Testis (tissue), 3 donors: ENCODE measurements around the gene CDC42SE1. TPM values are rescaled to one million over a fixed set of nuclear protein-coding genes. Genes with fewer than 3 reads are reported as not detected.

Experiments
- DNase-seq: peaks from one replicate; pipeline ENCODE4 v3.0.0-alpha.2; 2019
- H3K27ac ChIP-seq, 2 donors: fragments of 200-600 bp; sonication (generic); one replicate each; pipeline ENCODE4 v1.5.1; 2019
- H3K27me3 ChIP-seq: fragments of 200-600 bp; sonication (generic); one replicate; pipeline ENCODE4 v1.5.1; 2019
- H3K36me3 ChIP-seq: fragments of 200-600 bp; sonication (generic); one replicate; pipeline ENCODE4 v1.5.1; 2017; ENCODE audit warnings: low read depth; ENCODE audit errors: missing control alignments
- H3K4me1 ChIP-seq: fragments of 200-600 bp; sonication (generic); one replicate; pipeline ENCODE4 v1.5.1; 2019
- H3K4me3 ChIP-seq, 2 donors: fragments of 200-600 bp; sonication (generic); one replicate each; pipeline ENCODE4 v1.5.1; 2017 to 2019
- H3K9me3 ChIP-seq: fragments of 200-600 bp; sonication (generic); one replicate; pipeline ENCODE4 v1.5.1; 2017
- POLR2A ChIP-seq: fragments of 450-650 bp; IDR thresholded peaks from one replicate; pipeline ENCODE4 v1.6.1; 2017; ENCODE audit warnings: antibody characterized with exemption, mild to moderate bottlenecking, moderate library complexity
- WGBS, 2 donors: methylation state at CpG; one replicate each; pipeline ENCODE4 v1.1.5; 2018; 5-methylcytosine and 5-hydroxymethylcytosine counted together
- intact Hi-C: fragments of 100-400 bp; cut with DNase I; formaldehyde crosslinking; loops from one replicate; pipeline ENCODE4 v1.15.1; 2023; ENCODE audit warnings: low total_unique reads
- polyA plus RNA-seq: library from polyadenylated mRNA; stranded (reverse); fragments of 350-450 nt; fragmentation: Illumina TruSeq; extraction: RNeasy Lipid Tissue Mini Kit (QIAGEN cat#74804); gene quantifications from one replicate; pipeline ENCODE4 v1.2.3, GENCODE V29; 2014; ENCODE audit warnings: low read depth, low replicate concordance; ENCODE audit not compliant: insufficient read depth
- total RNA-seq, 2 donors: library from RNA; depleted of rRNA; stranded (reverse); fragments of >200 nt; gene quantifications; one replicate each; pipeline ENCODE4 v1.2.3, GENCODE V29; 2016
- TF ChIP-seq, protein P1 (sequence below), 3 experiments: fragments of 450-650 bp in 2 of 3; fragments of 200-600 bp in 1 of 3; sonication (generic) in 1 of 3; IDR thresholded peaks; one replicate each; pipeline ENCODE4 v1.5.1; 2016 to 2019; ENCODE audit warnings: antibody characterized with exemption in 3 of 3, mild to moderate bottlenecking in 2 of 3, moderate library complexity in 1 of 3

Gene CDC42SE1
- total and polyA plus RNA-seq, 3 donors from 2014 or later, result 34.8 to 40.5 (median 36.9) TPM

DNA sequence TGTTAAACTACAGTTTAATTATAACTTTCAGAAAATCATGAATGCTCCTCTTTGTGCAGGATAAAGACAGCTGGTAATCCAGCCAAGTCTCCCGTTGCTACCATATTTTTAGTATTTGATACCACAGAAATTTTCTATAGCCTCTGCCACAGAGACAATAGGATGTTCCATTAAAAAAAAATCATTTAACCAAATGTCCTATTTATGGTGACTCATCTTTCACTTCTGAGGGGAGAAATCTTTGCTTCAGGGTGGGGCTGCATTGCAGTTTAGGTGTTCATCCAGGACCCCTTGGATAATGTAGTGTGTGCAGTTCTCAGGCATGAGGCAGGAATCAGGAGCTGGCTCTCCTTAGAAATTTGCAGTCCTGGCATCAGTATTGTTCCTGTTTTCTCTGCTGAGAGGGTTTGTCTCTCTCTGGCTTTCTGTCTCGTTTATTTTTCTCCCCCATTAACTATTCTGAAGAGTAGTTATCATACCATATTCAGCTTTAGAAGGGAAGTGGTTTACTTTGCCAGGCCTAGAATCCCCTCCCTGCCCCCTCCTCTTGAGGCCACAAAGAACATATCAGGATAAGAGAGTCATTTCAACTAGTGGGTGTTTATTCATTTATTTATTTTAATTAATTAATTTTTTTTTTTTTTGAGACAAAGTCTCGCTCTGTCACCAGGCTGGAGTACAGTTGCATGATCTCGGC is 48.1 kb downstream of the CDC42SE1 start:
- no peaks in the 10 kb centered on the region for H3K36me3 ChIP-seq
- H3K27ac ChIP-seq, result peak overlapping the region in 1 of 2 donors; percentile 64
- H3K9me3 ChIP-seq, result no peaks in the 10 kb centered on the region
- H3K4me1 ChIP-seq, result peaks cover 33% of the 10 kb centered on the region
- DNase-seq, result no peak
- H3K27me3 ChIP-seq, result no peaks in the 10 kb centered on the region
- WGBS, 2 donors, result 62 to 66% methylated on average over 4 of the region's 4 CpGs
- intact Hi-C loops, result no loop called here
- TF ChIP-seq POLR2A, result no peak
- TF ChIP-seq, protein P1, sequence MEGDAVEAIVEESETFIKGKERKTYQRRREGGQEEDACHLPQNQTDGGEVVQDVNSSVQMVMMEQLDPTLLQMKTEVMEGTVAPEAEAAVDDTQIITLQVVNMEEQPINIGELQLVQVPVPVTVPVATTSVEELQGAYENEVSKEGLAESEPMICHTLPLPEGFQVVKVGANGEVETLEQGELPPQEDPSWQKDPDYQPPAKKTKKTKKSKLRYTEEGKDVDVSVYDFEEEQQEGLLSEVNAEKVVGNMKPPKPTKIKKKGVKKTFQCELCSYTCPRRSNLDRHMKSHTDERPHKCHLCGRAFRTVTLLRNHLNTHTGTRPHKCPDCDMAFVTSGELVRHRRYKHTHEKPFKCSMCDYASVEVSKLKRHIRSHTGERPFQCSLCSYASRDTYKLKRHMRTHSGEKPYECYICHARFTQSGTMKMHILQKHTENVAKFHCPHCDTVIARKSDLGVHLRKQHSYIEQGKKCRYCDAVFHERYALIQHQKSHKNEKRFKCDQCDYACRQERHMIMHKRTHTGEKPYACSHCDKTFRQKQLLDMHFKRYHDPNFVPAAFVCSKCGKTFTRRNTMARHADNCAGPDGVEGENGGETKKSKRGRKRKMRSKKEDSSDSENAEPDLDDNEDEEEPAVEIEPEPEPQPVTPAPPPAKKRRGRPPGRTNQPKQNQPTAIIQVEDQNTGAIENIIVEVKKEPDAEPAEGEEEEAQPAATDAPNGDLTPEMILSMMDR (IDR thresholded peaks at IDR 0.05), result no peak
- H3K4me3 ChIP-seq, result no peak overlapping the region

DNA sequence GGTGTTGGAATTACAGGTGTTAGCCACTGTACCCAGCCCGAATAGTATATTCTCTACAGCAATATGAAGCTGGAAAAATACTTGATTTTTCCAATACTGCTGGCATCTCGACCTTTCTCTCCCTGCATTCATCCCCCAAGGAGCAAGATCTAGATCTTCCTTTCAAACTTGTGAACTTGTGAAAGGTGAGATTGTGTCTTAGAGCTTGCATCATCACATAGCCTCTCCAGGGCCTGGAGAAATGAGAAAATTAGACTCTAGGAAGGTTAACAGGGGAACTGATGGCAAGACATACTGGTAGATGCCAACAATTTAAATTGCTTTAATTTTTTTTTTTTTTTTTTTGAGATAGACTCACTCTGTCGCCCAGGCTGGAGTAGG is 49.1 kb downstream of the CDC42SE1 start:
- intact Hi-C loops, result no loop called here
- no peak for TF ChIP-seq POLR2A
- TF ChIP-seq, protein P1 (IDR thresholded peaks at IDR 0.05), result no peak
- Histone ChIP-seq H3K9me3 (no peaks in the 10 kb centered on the region), H3K36me3 (no peaks in the 10 kb centered on the region), H3K27me3 (no peaks in the 10 kb centered on the region), H3K4me1 (peaks cover 33% of the 10 kb centered on the region), H3K27ac (no peak overlapping the region), H3K4me3 (no peak overlapping the region)
- 84 to 94% methylated on average over 3 of the region's 3 CpGs for WGBS, 2 donors
- DNase-seq, result no peak

DNA sequence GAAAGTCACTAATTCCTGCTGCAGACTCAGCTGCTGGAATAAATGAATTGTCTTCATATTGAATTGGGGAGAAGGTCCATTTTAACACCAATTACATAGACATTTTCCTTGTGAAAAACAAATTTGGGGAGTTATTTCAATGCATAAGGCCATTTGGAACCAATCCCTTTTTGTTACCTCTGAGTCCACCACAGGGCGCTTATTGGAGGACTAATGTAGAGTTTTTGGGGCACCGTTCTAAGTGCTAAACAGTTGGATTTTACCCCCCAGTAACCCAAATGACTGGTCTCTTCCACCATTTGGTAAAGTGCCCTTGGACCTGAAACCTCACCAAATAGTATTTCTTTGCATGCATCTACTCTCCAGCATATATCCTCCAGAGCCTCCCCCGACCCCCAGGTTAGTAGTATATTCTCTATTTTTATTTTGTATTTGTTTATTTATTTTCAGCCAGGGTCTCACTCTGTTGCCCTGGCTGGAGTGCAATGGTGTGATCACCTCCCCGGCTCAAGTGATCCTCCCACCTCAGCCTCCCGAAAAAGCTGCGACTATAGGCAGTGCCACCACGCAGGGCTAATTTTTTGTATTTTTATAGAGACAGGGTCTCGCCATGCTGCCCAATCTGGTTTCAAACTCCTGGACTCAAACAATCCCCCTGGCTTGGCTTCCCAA is 49.6 kb downstream of the CDC42SE1 start:
- 93 to 94% methylated on average over 8 of the region's 8 CpGs for WGBS, 2 donors
- DNase-seq, result no peak
- no peaks in the 10 kb centered on the region for H3K9me3 ChIP-seq
- peaks cover 33% of the 10 kb centered on the region for H3K4me1 ChIP-seq
- TF ChIP-seq, protein P1 (IDR thresholded peaks at IDR 0.05), result no peak
- no peak for TF ChIP-seq POLR2A
- no peaks in the 10 kb centered on the region for H3K36me3 ChIP-seq
- H3K27me3 ChIP-seq, result no peaks in the 10 kb centered on the region
- H3K27ac ChIP-seq, result peak overlapping the region in 1 of 2 donors; percentile 93
- H3K4me3 ChIP-seq, result peak overlapping the region in 1 of 2 donors; percentile 89
- intact Hi-C loops, result no loop called here

DNA sequence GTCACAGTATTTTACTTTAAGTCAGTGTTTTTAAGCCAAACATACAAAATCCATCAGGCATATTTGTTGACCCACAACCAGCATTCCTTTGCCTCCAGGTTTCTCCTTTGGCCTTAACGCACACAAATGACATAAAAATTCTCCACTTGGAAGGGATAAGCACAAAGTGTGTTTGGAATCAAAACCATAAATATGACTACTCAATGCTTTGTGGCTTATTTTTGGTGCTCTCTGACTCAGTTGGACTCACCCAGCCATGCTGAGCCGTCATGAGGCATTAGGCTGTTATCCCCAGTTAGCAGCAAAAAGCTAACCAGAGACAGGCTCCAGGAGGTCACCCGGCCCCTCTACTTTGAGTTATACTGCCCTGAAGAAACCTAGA is 50.2 kb downstream of the CDC42SE1 start:
- intact Hi-C loops, result no loop called here
- no peaks in the 10 kb centered on the region for H3K36me3 ChIP-seq
- no peak for DNase-seq
- no peak for TF ChIP-seq POLR2A
- H3K27me3 ChIP-seq, result no peaks in the 10 kb centered on the region
- peak overlapping the region; percentile 93 to 95 for H3K27ac ChIP-seq
- peaks cover 35% of the 10 kb centered on the region for H3K4me1 ChIP-seq
- H3K9me3 ChIP-seq, result no peaks in the 10 kb centered on the region
- WGBS, 2 donors, result 32 to 35% methylated on average over 3 of the region's 3 CpGs
- H3K4me3 ChIP-seq, result peak overlapping the region; percentile 81 to 89

DNA sequence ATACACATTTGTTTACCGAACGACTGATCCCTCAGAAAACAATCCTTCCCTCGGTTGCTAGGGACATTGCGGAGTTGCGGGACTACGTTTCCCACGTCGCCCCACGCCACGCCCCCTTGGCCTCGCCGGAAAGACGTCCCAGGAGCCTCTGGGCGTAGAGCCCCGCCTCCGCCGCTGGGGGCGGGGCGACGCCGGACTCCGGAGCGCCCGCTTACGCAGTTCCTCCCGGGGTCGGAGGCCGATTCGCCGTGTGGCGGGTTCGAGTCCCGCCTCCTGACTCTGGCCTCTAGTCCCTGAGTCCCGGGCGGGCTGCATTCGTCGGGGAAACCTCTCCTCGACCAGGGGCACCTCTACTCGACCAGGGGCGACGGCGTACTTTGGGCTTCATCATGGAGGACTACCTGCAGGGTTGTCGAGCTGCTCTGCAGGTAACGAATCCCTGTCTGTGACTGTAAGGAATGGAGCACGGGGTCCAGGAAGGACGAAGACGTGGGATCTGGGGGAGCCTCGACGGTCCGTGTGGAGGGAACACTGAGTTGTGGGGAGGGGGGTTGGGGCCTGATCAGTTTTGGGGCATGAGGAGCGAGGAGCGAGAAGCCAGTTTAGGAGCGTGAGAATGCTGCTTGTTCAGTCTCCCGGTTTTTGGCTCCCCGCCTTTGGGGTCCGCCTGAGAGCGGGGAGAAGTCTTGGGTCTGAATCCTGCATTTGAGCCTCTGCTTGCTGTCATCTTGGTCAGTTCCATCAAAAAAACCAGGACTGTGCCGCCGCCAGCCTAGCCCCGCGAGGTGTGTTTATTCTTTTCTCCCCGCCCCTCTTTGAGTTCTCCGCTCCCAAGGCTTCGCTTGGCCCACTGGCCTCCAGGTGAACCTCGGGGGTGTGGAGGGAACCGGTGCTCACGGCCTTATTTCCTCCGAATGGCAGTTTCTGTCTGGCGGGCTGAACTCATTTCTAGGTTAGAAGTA is 50.9 kb downstream of the CDC42SE1 start, which contains the start of gene PRUNE1:
TSS of gene PRUNE1 (plus strand) at position 206 of the 962 bp plus-strand sequence. CDS start at position 390, 184 bp downstream.
- H3K27ac ChIP-seq, result peak within 1 kb of the TSS; percentile 93 to 95
- H3K9me3 ChIP-seq, result no peaks in the 10 kb centered on the region
- peaks cover 38% of the 10 kb centered on the region for H3K4me1 ChIP-seq
- 0 to 1% methylated on average over 29 to 56 of the region's 69 CpGs for WGBS, 2 donors
- H3K27me3 ChIP-seq, result no peaks in the 10 kb centered on the region
- peak; percentile 96 for DNase-seq
- TF ChIP-seq, protein P1 (IDR thresholded peaks at IDR 0.05), result peak in 2 of 3 experiments; percentile 41 to 61
- TF ChIP-seq POLR2A, result peak; percentile 27
- intact Hi-C loops, result no loop called here
- H3K36me3 ChIP-seq, result no peaks in the 10 kb centered on the region
- H3K4me3 ChIP-seq, result peak within 1 kb of the TSS; percentile 81 to 89
